Stimulated activated CD8-positive, alpha-beta memory T cell treated with anti-CD3 and anti-CD28 coated beads, Interleukin-15, amount 100 ng/mL, for 1 hour (primary cell): ENCODE measurements around the gene CERKL.

Source experiments
- DNase-seq: peaks from one replicate; pipeline ENCODE4 v3.0.0-alpha.2; 2020; ENCODE audit warnings: low read depth

CERKL gene

DNA sequence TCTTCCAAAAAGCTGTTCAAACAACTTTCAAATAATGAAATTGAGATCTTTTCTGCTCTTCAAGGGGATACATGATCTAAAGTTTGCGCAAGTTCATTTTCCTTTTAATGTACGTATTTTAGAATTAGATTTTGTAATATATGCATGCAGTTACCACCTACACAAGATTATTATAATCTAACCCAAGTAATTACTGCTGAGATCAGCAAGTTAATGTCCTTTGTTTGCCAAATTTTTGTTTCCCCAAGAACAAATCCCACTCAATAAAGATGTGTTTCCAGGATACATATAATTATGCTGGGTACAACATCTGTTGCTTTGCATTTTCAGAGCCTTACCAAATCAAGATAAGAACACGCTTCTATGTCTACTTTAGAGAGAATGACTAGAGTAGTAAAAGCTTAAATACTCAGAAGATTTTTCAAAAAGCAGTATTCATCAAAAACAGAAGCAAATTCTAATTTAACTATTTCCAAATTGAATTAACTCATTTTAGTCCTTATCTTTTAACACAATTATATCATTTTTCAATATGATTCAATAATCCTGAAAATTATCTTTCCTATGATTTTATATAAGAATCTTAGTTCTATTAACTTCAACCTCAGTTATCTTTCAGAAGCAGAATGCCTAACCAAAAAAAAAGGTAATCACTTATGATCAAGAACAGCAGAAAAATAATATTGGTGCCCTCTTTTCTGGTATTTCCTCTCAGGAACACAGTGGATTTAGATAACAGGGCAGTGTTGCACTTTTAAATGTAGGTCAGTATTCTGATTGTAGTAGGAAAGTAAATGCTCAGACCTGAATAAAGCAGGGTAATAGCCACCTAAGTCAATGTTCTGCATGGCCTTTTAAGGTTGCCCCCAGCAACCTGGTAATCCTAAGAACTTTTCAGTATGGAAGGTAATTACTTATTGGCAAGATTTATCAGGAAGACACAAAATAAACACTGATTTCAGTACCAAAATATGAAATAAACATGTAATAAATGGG lies 28.0 kb downstream of the CERKL start:
- no peak for DNase-seq

DNA sequence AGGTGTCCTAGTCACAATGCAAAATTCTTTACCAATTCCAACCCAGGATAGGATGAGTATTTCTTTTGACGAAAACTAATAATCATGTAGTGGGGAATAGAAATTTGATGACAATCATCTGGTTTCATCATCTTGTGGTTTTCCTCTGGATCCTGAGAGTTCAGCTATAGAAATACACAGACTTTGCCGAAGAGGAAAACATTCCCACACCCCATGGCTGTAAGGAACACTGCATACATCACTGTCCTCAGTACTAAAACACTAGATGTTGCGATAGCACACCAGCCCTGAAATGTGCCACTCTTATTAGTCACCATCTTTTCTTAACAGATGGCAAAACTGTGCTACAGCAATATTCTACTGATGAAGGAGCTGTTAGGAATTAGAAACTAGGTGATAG lies 29.4 kb downstream of the CERKL start:
- no peak for DNase-seq

DNA sequence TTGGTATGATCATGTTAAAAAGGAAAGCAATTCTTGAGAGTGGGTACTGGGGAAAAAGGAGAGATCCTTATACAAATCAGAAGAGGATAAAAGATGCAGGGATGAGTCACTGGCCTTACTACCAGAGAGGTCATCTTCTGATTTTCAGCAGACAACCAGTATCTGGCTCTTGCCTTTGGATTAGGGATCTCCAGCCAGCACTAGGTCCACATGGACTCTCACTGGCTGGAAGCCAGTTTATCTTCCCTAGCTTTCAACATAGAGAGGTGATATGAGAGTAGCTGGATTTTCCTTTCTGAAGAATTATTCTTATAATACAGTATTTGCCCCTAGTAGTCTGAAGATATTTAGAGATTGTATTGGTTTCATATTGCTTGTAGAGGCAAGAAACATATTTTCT lies 30.2 kb downstream of the CERKL start:
- DNase-seq: no peak

DNA sequence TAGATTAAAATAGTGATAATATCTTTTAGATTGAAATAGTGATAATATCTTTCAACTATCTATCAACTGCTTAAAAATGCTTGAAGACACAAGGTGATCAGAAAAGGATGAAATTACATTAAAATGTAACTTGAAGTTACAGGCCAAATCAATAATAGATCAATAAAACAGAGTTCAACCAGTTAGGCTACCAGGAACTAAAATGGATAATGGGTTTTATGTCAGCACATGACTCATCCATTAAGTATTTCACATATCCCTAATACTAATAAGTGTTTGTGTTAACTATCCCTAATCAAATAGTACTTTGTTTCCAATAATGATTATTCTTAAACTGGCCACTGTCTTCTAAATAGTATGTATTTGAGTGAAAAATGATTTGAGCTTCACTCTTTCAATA lies 33.7 kb downstream of the CERKL start:
- no peak for DNase-seq

DNA sequence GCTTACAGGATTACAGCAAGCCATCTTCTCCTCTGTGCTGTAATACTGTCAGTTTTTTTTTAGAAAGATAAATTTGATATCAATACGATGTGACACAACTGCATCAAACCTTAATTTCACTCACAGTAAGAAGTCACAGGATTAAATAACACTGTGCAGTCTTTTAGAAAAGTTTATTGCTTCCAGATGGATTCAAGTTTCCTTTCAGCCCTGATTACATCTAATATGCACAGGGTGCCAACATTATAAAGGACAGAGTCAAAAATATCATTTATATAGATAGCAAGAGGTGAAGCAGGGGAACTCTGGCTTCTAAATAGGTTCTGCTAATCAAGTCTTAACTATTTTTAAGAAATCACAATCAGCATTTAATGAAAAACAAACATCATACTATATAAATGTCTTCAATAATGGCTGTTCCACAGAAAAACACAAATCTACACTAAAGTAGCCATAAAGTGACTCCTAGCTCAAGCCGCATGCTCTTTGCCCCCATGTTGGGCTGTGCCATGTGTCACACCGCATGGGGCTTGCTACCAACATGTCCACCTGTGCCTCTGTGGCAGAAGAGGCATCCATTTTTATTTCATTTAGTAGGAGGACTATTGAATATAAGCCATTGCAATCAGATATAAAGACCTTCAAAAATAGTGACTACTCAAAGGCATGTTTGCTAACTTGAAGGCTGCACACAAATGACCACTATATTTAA lies 35.0 kb downstream of the CERKL start:
- DNase-seq: no peak

DNA sequence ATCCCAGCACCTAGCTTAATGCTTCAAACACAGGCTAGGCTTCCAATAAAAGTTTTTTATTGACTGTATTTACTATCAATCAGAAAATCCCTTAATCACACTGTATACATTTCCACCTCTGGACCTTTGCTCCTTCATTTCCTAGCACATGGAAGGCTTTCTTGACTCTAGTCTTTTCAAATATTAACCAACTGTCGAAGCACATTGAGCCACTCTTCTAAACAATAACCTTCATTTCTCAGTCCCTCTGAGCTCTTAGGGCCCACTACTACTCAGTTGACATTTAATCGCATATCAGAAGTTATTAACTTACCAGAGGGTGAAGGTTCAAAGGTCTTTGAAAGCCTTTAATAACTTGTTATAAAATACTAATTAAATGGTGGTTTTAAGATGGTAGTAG lies 37.4 kb downstream of the CERKL start:
- DNase-seq: no peak

DNA sequence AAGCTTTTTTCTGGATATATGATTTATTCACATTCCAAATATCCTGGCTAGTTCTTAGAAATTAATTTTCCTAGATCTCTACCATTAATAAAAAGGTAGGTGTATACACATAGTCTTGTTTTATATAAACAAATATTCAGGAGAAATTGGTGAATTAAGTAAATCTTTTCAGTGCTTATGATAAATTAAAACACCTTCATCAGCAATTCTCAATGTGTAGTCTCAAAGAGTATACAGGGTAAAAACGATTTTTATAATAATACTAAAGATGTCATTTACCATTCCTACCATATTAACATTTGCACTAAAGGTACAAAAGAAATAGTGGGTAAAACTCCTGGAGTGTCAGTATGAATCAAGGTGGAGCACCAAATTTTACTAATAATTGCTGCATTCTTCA lies 40.2 kb downstream of the CERKL start:
- no peak for DNase-seq

DNA sequence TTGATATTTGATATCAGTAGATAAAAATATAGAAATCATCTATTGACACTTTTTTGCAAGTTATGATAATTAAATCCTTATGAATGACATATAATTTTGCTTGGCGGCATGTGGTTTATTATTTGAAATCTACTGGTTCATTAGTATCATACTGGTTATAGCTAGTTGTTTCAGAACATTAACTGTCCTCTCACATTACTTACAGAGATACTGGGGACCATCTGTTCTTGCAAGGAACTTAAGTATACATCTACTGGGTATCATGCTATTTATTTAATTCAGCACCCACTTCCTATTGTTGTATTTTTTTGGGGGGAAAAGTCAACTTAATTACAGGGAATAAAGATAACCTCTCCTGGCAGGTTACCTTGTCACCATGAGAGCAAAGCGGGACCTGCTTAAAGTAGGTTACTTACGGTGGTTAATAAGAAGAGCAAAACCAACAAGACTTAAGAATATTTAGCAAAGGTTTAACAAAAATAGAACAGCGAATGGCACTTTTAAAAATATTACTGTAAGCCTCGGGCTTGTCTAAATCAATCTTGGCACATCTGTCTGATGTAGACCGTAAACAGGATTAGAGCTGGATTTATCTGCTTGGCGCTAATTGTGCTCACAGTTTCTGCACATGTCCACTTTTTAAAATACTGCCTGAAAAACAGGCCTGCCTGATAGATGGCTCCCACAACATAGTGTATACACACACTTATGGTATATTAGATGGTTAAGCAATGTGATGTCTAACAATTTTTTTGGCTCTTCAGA lies 41.8 kb downstream of the CERKL start:
- DNase-seq: no peak

DNA sequence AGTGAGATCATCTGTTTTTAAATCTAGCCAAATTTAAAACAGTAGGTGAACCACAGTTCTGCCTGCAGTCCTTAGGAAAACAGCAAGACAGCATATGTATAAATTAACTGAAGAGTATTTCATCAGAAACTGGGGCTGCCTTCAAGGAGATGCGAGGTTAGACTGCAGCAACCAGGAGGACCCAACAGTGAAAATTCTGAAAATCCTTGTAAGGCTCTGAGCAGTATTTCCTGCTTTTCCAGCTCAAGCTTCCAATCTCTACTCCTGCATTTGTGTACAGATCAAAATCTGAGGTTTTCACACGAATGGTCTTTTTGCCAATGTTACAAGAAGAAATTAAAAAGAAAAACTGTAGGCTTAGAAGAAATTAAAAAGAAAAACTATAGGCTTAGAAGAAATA lies 43.7 kb downstream of the CERKL start:
- no peak for DNase-seq

DNA sequence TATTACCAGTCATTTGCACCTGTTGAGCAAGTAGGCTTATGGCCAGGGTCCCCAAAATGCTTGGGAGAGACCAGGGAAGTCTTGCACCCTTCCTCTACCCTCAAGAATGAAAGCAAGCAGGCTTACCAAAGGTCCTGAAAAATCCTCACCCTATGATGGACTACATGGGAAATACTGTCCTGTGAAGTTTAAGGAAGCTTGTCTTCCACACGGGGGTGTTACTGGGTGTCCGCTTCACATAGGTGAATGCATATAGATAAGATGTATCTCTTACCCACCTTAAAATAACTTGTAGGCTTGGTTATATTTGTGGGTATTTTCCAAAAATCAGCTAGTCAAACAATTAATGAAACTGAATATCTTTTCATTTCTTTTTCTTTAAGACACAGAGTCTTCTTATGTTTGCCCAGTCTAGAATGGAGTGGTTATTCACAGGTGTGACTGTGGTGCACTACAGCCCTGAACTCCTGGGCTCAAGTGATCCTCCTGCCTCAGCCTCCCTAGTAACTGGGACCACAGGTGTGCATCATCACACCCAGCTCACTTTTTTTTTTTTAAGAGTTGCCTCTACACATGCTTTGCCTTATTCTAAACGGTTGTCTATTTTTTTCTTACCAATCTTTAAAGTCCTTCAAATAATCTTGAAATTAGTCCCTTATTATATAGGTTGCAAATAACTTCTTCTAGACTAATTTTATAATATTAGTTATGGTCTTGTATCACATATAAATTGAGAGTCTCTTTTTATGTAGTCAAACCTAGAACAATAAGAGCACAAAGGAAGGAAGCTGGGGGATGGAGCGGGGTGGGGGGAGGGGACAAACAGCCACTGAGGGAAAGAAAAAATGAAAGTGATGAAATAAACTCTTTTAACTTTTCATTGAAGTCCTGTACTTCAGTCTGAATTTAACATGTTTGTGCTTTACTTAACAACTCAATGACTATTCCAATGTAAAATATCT lies 49.0 kb downstream of the CERKL start:
- DNase-seq: no peak

DNA sequence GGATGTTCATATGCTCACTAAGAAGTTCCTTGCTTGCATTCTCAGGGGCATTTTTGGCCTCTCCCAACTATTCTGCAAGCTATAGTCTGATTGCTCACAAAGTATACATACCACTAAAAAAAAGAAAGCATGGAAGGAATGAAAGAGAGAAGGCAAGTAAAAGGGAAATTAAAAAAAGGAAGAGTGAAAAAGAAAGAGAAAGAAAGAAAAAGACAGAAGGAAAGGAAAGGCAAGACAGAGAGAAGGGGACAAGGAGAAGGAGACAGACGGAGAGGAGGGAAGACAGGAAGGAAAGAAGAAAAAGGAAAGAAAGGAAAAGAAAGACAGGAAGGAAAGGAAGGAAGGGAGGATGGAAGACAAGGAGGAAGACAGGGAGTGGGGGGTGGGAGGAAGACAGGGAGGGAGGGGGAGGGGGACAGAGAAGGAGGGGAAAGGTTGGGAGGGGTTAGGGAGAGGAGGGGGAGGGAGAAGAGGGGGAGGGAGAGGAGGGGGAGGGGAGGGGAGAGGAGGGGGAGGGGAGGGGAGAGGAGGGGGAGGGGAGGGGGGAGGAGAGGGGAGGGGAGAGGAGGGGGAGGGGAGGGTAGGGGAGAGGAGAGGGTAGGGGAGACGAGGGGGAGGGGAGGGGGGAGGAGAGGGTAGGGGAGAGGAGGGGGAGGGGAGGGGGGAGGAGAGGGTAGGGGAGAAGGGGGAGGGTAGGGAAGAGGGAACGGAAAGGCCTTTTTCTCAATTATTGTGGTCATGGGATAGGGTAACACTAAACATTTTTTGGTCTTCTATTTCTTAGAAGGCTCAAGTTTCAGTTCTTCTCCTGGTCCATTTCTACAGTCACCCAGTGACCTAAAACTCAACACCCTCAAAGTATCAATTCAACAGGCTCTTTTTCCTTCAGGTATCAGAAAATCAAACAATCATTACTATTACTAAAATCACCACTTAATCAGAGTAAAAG lies 50.7 kb downstream of the CERKL start:
- DNase-seq: no peak

DNA sequence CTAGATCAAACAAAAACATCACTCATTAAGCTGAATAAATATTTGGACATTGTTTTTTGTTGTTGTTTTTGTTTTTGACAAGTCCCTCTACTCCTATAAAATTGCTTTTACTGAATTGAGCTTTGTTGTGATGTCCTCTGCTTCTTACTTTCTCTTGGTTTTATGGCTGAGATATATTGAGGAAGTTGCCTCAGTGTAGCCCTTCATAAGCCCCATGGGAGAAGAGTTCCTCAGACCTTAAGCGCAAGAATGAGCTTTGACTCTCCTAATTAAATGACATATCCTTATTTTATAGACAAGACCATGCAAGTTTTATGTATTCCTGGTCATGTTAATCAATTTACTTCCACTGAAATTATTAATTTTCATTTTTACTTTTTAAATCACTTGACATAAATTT lies 54.9 kb downstream of the CERKL start:
- no peak for DNase-seq

DNA sequence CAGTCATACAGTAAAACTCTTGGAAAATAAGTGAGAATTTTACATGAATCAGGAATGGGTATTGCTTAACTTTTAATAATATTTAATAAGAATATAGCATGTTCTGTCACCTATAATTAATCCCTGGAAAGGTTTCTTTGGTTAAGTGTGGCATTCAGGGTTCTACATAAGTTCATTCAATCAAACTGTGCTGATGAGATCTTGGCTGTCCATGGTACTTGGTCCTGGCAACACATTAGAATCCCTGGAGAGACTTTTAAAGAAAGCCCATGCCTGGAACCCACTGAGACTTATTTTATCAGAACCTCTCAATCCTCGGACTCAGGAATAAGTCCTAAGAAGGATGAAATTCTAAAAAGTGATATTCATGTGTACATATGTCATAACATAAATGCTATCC lies 60.3 kb downstream of the CERKL start:
- DNase-seq: no peak

DNA sequence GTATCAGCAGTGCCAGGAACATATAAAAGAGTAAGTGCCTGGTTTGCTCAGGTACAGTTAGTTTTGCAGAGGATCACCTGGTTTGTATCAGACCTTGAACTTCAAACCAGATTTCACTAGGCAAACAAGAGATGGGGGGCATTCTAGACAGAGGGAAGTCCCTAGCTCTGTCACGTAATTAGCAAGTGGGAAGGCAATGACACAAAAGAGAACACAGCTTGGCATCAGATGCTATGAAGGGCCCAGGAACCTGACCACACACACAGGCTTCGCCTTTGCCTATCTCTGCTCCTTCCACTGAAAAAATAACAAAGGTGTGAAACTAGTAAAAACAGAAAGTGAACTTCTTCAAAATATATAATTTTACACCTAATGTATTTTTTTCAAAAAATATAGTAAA lies 62.6 kb downstream of the CERKL start:
- no peak for DNase-seq

DNA sequence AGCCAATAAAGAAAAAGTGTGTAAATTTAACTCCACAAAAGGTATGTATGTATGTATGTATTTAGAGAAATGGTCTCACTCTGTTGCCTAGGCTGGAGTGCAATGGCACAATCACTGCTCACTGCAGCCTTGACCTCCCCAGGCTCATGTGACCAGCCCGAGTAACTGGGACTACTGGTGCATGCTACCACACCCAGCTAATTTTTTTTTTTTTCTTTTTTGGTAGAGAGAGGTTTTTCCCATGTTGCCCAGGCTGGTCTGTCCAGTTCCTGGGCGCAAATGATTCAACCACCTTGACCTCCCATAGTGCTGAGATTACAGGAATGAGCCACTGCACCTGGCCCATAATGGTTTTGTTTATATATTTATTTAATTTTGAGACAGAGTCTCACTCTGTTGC lies 67.1 kb downstream of the CERKL start:
- no peak for DNase-seq

DNA sequence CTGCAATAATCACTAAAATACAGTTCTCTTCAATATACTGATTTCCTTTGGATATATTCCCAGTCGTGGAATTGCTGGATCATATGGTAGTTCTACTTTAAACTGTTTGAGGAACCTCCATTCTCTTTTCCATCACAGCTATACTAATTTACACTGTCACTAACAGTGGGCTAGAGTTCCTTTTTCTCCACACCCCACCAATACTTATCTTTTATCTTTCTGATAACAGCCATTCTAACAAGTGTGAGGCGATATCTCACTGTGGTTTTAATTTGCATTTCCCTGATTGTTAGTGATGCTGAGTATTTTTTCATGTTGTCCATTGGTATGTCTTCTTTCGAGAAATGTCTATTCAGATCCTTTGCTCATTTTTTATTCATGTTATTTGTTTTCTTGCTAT lies 68.4 kb downstream of the CERKL start:
- DNase-seq: no peak

DNA sequence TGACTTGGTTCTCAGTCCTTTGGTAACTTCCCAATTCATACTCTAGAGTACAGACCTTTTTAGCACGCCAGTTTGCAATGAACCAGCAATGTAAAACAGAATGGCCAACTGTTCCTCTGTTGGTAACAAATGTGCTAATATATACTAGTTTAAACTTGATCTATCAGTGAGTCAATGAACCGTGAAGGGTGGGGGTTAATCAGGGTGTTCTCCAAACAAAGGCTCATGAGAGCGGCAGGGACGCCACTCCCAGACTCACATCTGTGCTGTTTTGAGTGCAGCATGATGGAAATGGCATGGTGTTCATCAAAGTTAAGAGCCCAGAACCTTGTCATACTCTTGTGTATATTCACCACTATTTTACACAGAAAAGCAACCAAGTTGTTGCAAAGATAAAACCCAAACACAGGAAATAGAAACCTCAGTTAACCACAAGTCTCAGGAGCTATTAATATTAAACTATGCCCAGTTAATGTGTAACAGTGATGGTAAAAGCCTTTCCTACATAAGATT lies 70.3 kb downstream of the CERKL start:
- DNase-seq: no peak

DNA sequence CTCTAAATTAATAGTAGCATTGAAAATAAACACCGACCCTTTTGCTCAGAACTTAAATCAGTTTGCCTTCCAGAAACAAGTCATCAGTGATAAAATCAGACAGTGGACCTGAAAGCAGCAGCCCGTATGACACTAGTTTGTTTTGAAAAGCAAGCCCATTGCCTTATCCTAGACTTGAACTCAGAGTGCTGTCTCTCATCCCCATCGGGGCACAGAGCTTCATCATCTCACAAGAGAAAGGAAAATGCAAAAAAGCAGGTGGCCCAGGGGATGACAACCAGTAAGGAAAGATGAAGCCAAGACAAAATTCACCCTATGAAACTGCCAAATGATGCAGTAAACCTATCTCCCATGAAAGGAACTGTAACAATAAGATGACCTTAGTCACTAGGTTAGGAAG lies 71.2 kb downstream of the CERKL start:
- DNase-seq: no peak

DNA sequence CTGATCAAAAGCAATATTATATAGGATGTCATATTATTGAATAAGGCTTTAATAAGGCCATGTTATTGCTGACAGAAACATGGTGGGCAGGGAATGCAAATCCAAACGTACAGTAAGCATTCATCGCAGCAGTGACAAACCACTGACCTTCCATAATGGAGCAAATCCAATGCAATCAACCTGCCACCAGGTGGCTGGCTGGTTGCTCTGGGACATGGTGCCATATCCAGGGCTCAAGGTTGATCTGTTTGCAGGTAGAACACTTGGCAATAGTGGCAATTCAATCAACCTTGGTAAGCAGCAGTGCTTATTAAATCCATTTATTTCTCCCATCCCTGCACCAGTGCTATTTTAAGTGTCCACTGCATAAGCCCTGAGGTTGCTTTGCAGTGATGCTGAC lies 75.4 kb downstream of the CERKL start:
- no peak for DNase-seq

DNA sequence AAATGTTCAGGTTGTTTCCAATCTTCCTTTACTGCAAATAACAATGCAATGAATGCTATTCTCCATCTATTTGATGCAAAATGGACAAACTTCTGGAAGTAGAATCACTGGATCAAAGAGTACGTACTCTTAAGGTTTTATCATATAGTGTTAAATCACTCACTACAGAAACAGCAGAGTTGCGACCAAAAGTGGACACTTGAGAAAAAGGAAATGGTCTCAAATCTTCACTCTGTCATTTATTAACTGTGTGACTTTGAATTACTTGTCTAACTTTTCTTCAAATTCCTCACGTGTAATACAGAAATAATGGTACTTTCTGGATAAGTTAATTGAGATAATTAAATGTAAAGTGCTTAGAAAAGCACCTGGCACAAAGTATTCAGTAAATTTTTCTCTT lies 78.1 kb downstream of the CERKL start:
- DNase-seq: no peak
